CD4-positive, alpha-beta T cell (primary cell): ENCODE measurements around the gene LRRC37A3. TPM values are rescaled to one million over a fixed set of nuclear protein-coding genes. Genes with fewer than 3 reads are reported as not detected.
"Not testable (repeated sequence)": the region's sequence is repeated elsewhere in the genome, so short reads cannot be mapped to it uniquely, and the experiment has no call there.

Source experiments
- ATAC-seq: fragments of 200-7000 bp; cut with Tn5 transposase; one replicate; pipeline ENCODE4 v1.10.0; 2022; ENCODE audit warnings: mild to moderate bottlenecking; ENCODE audit not compliant: poor library complexity
- CTCF ChIA-PET: fragments of 350-600 bp; sonication (Branson Sonifier 250); formaldehyde crosslinking; loops from one replicate; lab custom pipeline; 2021; ENCODE audit warnings: antibody characterized with exemption, inconsistent platforms; lab: Charles Lee
- POLR2A ChIA-PET: fragments of 350-600 bp; sonication (Branson Sonifier 250); formaldehyde crosslinking; loops from one replicate; lab custom pipeline; 2021; ENCODE audit warnings: antibody characterized with exemption, inconsistent platforms; lab: Charles Lee
- DNase-seq, 14 experiments: peaks; one replicate each; pipeline ENCODE4 v3.0.0-alpha.2; 2013 to 2020; ENCODE audit warnings: mixed read lengths in 2 of 14
- H3K27ac ChIP-seq, 2 donors: one replicate each; pipeline versions ENCODE4 v1.5.1 to v1.7.0; 2013; ENCODE audit warnings: low read length in 2 of 2, low read depth in 1 of 2, mild to moderate bottlenecking in 1 of 2
- H3K27me3 ChIP-seq, 2 experiments: 1 replicate in 1 of 2; 2 replicates in 1 of 2; pipeline versions ENCODE4 v1.6.1 to v1.7.0; 2013; ENCODE audit warnings: low read length in 2 of 2, control low read depth in 1 of 2, mild to moderate bottlenecking in 1 of 2, moderate library complexity in 1 of 2; ENCODE audit not compliant: insufficient read depth in 2 of 2, control insufficient read depth in 1 of 2
- H3K36me3 ChIP-seq: one replicate; pipeline ENCODE4 v1.6.1; 2013; ENCODE audit warnings: low read length, control low read depth; ENCODE audit not compliant: insufficient read depth
- H3K4me1 ChIP-seq: one replicate; pipeline ENCODE4 v1.6.1; 2013; ENCODE audit warnings: low read length, control low read depth; ENCODE audit not compliant: insufficient read depth
- H3K4me3 ChIP-seq: one replicate; pipeline ENCODE4 v1.5.1; 2013; ENCODE audit warnings: mild to moderate bottlenecking, low read length, moderate library complexity
- H3K9me3 ChIP-seq, 2 experiments: 1 replicate in 1 of 2; 2 replicates in 1 of 2; pipeline versions ENCODE4 v1.6.1 to v1.7.0; 2013; ENCODE audit warnings: low read length in 2 of 2, mild to moderate bottlenecking in 2 of 2, control low read depth in 1 of 2, moderate library complexity in 1 of 2; ENCODE audit not compliant: control insufficient read depth in 1 of 2, insufficient read depth in 1 of 2
- H3K27ac Mint-ChIP-seq: one replicate; pipeline ENCODE4 v1.8.0; 2020; ENCODE audit warnings: mixed read lengths
- H3K27me3 Mint-ChIP-seq: one replicate; pipeline ENCODE4 v1.8.0; 2021; ENCODE audit warnings: mixed read lengths
- H3K36me3 Mint-ChIP-seq: one replicate; pipeline ENCODE4 v1.8.0; 2021; ENCODE audit warnings: low read depth, mixed read lengths
- H3K4me1 Mint-ChIP-seq: one replicate; pipeline ENCODE4 v1.8.0; 2021; ENCODE audit warnings: low read depth, mixed read lengths
- H3K4me3 Mint-ChIP-seq: one replicate; pipeline ENCODE4 v1.8.0; 2020; ENCODE audit warnings: mild to moderate bottlenecking, mixed read lengths
- H3K9me3 Mint-ChIP-seq: one replicate; pipeline ENCODE4 v1.8.0; 2020; ENCODE audit warnings: mixed read lengths
- intact Hi-C, 2 experiments: fragments of 100-400 bp; cut with DNase I in 1 of 2; cut with micrococcal nuclease in 1 of 2; formaldehyde crosslinking; loops; one replicate each; pipeline versions ENCODE4 v1.15.1 to v1.9.0; 2023 to 2025; cut with DNase I, micrococcal nuclease
- total RNA-seq, 174 experiments: library from RNA in 2 of 174; stranded (reverse) in 2 of 174; gene quantifications; one replicate each; pipeline ENCODE4 v1.2.3 and lab custom pipeline; 2021 to 2026
- TF ChIP-seq, protein P1 (sequence below): fragments of 200-600 bp; IDR thresholded peaks from one replicate; pipeline ENCODE4 v1.8.0; 2022; ENCODE audit warnings: antibody characterized with exemption, mild to moderate bottlenecking

LRRC37A3 gene
- total RNA-seq, 2 experiments from 2014 or later: 7.6 to 8.0 TPM

DNA sequence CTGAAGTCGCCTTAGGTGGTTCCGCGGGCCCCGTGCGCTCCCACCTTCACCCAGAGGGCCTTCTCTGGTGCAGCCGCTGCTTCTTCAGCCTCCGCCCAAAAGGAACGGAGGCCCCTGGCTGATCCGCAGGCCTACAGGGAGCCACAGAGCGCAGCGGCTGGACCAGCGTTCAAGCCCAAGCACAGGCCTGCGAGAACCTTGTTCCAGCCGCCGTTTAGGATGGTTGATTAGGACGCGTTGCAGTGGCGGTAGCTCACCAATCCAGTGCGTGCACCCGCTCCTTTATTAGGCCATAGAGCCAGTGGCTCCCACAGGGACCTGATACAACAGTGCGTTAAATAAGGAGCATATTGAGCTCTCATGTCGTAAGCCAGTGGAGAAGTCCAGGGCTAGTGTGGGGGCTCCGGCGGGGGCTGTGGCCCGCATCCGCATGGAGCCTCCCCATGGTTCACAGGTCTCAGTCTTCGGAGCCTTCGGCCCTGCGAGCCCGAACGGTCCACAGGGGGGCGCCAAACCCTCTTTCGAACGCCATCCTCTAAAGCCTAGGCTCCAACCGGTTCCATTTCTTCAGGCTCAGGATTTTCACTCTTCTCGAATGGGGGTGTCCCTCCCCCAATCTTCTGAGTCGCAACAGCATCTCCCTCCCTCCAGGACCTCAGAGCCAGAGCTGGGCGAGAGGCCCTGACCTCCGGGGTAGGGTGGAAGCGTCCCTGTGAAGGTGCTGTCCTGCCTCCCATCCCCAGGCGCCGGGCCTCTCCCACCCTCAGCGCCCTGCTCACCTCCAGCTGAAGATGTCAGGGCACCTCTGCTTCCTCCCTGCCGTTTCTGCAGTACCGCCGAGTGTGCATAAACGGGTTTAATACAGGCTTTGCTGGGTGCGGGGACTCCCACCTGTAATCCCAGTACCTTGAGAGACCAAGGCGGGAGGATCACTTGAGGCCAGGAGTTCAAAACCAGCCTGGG is 71.5 kb downstream of the LRRC37A3 start:
- H3K27me3 Mint-ChIP-seq, H3K4me3 Mint-ChIP-seq, H3K4me1 Mint-ChIP-seq, H3K36me3 ChIP-seq, H3K27ac ChIP-seq, H3K27me3 ChIP-seq, H3K9me3 Mint-ChIP-seq, POLR2A ChIA-PET, CTCF ChIA-PET, H3K4me1 ChIP-seq, H3K36me3 Mint-ChIP-seq, H3K27ac Mint-ChIP-seq, H3K9me3 ChIP-seq, H3K4me3 ChIP-seq: not testable (repeated sequence)
- DNase-seq (peak; percentile 56 to 83 (median 70)), ATAC-seq (peak; percentile 92)
- TF ChIP-seq, protein P1, sequence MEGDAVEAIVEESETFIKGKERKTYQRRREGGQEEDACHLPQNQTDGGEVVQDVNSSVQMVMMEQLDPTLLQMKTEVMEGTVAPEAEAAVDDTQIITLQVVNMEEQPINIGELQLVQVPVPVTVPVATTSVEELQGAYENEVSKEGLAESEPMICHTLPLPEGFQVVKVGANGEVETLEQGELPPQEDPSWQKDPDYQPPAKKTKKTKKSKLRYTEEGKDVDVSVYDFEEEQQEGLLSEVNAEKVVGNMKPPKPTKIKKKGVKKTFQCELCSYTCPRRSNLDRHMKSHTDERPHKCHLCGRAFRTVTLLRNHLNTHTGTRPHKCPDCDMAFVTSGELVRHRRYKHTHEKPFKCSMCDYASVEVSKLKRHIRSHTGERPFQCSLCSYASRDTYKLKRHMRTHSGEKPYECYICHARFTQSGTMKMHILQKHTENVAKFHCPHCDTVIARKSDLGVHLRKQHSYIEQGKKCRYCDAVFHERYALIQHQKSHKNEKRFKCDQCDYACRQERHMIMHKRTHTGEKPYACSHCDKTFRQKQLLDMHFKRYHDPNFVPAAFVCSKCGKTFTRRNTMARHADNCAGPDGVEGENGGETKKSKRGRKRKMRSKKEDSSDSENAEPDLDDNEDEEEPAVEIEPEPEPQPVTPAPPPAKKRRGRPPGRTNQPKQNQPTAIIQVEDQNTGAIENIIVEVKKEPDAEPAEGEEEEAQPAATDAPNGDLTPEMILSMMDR: peak; percentile 66
- intact Hi-C loops: loop anchor here in 1 of 2 experiments (2.0 to 10.0 kb wide), 3 partner anchors 73 to 351 kb away; no protein-coding TSS in a partner anchor

DNA sequence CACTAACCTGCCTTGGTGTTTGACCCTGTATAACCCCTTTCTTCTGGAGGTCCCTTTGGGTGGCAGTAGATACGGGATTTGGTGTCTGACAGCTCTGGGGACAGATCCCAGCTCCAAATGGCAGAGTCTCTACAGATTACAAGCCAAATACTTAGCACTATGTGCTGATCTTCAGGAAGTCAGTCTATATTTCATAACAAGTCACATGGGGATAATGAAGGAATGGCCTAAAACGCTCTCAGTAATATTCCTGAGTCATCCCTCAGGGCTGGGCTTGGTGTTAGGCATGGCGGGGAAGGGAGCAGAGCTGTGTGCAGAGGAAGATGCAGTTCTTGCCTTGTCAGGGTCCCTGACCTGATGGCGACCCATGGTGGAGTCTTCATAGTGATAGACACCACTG is 72.4 kb downstream of the LRRC37A3 start:
- intact Hi-C loops: loop anchor here in 1 of 2 experiments (10.0 kb wide), 2 partner anchors 72 to 118 kb away; no protein-coding TSS in a partner anchor
- H3K27ac ChIP-seq: not testable (repeated sequence)

DNA sequence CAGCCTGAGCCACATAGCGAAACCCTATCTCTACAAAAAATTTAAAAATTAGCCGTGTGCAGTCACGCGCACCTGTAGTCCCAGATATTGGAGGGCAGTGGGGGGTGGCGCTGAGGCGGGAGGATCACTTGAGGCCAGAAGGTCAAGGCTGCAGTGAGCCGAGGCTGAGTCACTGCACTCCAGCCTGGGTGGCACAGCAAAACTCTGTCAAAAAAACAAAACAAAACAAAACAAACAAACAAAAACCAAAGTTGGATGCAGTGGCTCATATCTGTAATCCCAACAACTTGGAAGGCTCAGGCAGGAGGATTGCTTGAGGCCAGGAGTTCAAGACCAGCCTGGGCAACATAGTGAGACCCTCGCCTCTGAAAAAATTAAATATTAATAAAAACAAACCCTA is 75.4 kb downstream of the LRRC37A3 start:
- H3K4me1 Mint-ChIP-seq, ATAC-seq, H3K9me3 Mint-ChIP-seq, H3K36me3 ChIP-seq, H3K4me3 Mint-ChIP-seq, H3K4me3 ChIP-seq, H3K4me1 ChIP-seq, DNase-seq, H3K9me3 ChIP-seq, H3K27me3 ChIP-seq, H3K27me3 Mint-ChIP-seq, H3K27ac Mint-ChIP-seq, CTCF ChIA-PET, POLR2A ChIA-PET, H3K27ac ChIP-seq, H3K36me3 Mint-ChIP-seq: not testable (repeated sequence)
- intact Hi-C loops: loop anchor here in 1 of 2 experiments (10.0 kb wide), 2 partner anchors 69 to 121 kb away; no protein-coding TSS in a partner anchor

More for the DNA sequence above, 72.4 kb downstream of the LRRC37A3 start:
- H3K36me3 Mint-ChIP-seq, H3K27ac Mint-ChIP-seq, H3K4me1 ChIP-seq, H3K36me3 ChIP-seq, H3K9me3 ChIP-seq, CTCF ChIA-PET, H3K9me3 Mint-ChIP-seq, H3K4me3 ChIP-seq, H3K4me3 Mint-ChIP-seq, ATAC-seq, POLR2A ChIA-PET, H3K27me3 Mint-ChIP-seq, H3K27me3 ChIP-seq, H3K4me1 Mint-ChIP-seq: not testable (repeated sequence)
- DNase-seq: peak in 2 of 14 experiments; percentile 18 to 26

DNA sequence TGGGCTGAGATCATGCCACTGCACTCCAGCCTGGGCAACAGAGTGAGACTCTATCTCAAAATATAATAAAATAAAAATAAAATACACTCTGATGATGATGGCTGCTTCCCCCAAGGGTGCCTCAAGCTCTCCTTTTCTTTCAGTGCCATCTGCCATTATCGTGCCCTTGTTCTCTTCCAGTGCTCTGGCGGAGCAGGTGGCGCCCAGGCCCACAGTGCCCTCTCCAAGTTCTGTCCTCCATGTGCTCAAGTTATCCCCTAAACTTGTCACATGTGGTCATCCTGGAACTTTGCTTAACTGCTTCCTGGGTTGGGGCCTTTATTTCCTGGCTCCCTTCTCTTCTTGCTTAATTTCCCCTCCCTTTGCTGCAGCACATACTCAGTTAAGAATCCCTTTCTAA is 76.4 kb downstream of the LRRC37A3 start:
- ATAC-seq, H3K36me3 Mint-ChIP-seq, H3K27ac Mint-ChIP-seq, H3K9me3 Mint-ChIP-seq, H3K9me3 ChIP-seq, H3K27me3 ChIP-seq, H3K4me1 Mint-ChIP-seq, H3K4me1 ChIP-seq, DNase-seq, H3K27ac ChIP-seq, H3K4me3 ChIP-seq, H3K27me3 Mint-ChIP-seq, H3K36me3 ChIP-seq, H3K4me3 Mint-ChIP-seq, CTCF ChIA-PET, POLR2A ChIA-PET: not testable (repeated sequence)
- intact Hi-C loops: loop anchor here in 1 of 2 experiments (10.0 kb wide), 2 partner anchors 68 to 122 kb away; no protein-coding TSS in a partner anchor

DNA sequence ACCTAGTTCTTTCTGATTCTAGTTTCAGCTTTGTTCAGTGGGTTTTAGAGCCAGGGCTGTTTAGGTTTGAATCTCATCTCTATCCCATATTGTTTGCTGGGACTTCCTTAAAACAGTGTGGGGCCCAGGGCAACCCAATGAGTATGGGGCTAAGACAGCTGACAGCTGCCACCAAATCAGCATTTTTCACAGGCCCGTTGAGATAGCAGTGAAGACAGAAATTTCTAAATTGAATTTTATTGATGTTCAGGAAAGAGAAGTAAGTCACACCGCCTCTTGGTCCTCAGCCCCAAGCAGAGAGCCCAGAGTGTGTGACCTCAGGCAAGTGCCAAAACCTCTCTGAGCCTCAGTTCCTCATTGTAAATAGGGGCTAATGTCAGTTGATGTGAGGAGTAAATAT is 78.3 kb downstream of the LRRC37A3 start:
- H3K9me3 ChIP-seq, H3K27me3 ChIP-seq, H3K36me3 ChIP-seq, H3K27ac ChIP-seq, CTCF ChIA-PET, H3K4me3 ChIP-seq, H3K36me3 Mint-ChIP-seq, H3K4me1 Mint-ChIP-seq, ATAC-seq, H3K27me3 Mint-ChIP-seq, H3K4me1 ChIP-seq, H3K27ac Mint-ChIP-seq, POLR2A ChIA-PET, H3K9me3 Mint-ChIP-seq: not testable (repeated sequence)
- intact Hi-C loops: loop anchor here in 1 of 2 experiments (10.0 kb wide), 2 partner anchors 66 to 124 kb away; no protein-coding TSS in a partner anchor
- peak overlapping the region; percentile 23 for H3K4me3 Mint-ChIP-seq
- DNase-seq: peak in 2 of 14 experiments; percentile 7 to 13

DNA sequence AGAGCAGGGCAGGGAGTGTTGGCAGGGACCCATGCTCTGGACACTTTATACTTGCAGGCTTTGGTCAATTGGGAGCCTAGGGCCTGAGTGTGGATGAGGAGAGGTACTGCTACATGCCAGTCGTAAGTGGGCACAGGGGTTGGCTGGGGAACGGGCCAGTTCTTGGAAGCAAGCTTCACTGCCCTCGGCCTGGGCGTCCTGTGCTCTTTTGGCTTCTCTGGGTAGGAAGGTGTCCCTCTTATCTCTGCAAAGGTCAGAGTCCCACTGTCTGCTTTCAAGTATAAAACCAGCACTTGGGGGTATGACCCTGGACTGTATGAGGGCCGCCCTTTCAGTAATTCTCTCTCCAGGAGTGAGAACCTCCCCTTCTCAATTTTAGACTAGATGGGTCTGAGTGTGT is 80.8 kb downstream of the LRRC37A3 start:
- POLR2A ChIA-PET: not testable (repeated sequence)

More for the DNA sequence above, 80.8 kb downstream of the LRRC37A3 start:
- intact Hi-C loops, H3K9me3 Mint-ChIP-seq, H3K4me3 ChIP-seq, DNase-seq, H3K27me3 ChIP-seq, H3K27ac Mint-ChIP-seq, H3K27ac ChIP-seq, H3K27me3 Mint-ChIP-seq, H3K9me3 ChIP-seq, CTCF ChIA-PET, ATAC-seq, H3K36me3 ChIP-seq: not testable (repeated sequence)
- peaks cover 16% of the 10 kb centered on the region for H3K4me1 Mint-ChIP-seq
- H3K4me1 ChIP-seq: peaks cover 18% of the 10 kb centered on the region
- peak overlapping the region; percentile 8 for H3K4me3 Mint-ChIP-seq
- peaks cover 10% of the 10 kb centered on the region for H3K36me3 Mint-ChIP-seq
